ENCODE data around the gene RXFP4.

DNA sequence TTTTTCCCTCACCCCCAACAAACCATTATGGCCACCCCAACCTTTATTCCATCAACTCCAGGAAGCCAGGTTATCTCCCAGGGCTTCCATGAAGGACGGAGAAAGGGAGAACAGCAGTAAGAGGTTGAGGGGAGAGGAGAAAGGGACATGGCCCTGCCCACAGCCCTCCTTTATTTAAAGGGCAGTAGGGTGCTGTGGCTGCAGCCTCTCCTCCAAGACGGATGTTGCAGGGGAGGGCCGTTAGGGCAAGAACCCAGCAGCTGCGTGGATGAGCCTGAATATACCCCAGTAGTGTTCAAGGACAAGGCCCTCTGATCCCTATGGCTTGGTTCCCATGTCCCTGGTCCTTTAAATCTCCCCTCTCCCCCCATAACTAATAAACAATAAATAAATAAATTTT lies 5.9 kb downstream of the RXFP4 start:
- TF ChIP-seq, protein P1, sequence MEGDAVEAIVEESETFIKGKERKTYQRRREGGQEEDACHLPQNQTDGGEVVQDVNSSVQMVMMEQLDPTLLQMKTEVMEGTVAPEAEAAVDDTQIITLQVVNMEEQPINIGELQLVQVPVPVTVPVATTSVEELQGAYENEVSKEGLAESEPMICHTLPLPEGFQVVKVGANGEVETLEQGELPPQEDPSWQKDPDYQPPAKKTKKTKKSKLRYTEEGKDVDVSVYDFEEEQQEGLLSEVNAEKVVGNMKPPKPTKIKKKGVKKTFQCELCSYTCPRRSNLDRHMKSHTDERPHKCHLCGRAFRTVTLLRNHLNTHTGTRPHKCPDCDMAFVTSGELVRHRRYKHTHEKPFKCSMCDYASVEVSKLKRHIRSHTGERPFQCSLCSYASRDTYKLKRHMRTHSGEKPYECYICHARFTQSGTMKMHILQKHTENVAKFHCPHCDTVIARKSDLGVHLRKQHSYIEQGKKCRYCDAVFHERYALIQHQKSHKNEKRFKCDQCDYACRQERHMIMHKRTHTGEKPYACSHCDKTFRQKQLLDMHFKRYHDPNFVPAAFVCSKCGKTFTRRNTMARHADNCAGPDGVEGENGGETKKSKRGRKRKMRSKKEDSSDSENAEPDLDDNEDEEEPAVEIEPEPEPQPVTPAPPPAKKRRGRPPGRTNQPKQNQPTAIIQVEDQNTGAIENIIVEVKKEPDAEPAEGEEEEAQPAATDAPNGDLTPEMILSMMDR (conservative IDR thresholded peaks at IDR 0.05) = no peak
- TF ChIP-seq ZFX (IDR thresholded peaks at IDR 0.05) = no peak
